ENCODE data around the gene P4HA1. TPM values are rescaled to one million over a fixed set of nuclear protein-coding genes. Genes with fewer than 3 reads are reported as not detected.
"Not testable (repeated sequence)": the region's sequence is repeated elsewhere in the genome, so short reads cannot be mapped to it uniquely, and the experiment has no call there.

The P4HA1 gene
- total RNA-seq, 3 donors from 2014 or later (not counting 1 experiment from before 2014, with no cell fraction given): 13.0 to 16.3 (median 13.9) TPM

DNA sequence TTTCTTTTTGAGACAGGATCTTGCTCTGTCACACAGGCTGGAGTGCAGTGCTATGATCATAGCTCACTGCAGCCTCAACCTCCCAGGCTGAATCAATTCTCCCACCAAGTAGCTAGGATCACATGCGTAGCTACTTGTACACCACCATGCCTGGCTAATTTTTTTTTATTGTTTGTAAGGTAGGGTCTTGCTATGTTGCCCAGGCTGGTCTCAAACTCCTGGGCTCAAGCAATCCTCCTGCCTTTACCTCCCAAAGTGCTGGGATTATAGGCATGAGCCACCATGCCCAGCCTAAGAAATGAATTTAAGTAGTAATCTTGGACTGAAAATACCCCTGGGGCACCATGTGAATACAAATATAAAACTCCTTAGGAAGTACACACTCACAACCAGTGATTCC, 19.4 kb upstream of the P4HA1 start:
- no peaks in the 10 kb centered on the region for H3K9me3 ChIP-seq (ENCODE audit: control insufficient read depth, insufficient read depth, low read length)
- no peaks in the 10 kb centered on the region for H3K36me3 Mint-ChIP-seq
- no CpG with 5 or more reads among the region's 1 CpG for WGBS (ENCODE audit: insufficient coverage)
- H3K4me3 Mint-ChIP-seq: no peak overlapping the region
- H3K27ac Mint-ChIP-seq: no peak overlapping the region
- H3K4me1 Mint-ChIP-seq: no peaks in the 10 kb centered on the region
- no peak overlapping the region for H3K27ac ChIP-seq (ENCODE audit: low read length)
- H3K9me3 Mint-ChIP-seq: no peaks in the 10 kb centered on the region
- H3K4me1 ChIP-seq (ENCODE audit: control insufficient read depth, insufficient read depth, low read length): peaks cover 1% of the 10 kb centered on the region
- ATAC-seq (no peak), DNase-seq (no peak)
- H3K4me3 ChIP-seq (ENCODE audit: low read length): no peak overlapping the region
- H3K27me3 ChIP-seq (ENCODE audit: control insufficient read depth, insufficient read depth, low read length): no peaks in the 10 kb centered on the region
- H3K36me3 ChIP-seq (ENCODE audit: control insufficient read depth, insufficient read depth, low read length): peaks cover 6% of the 10 kb centered on the region
- no peaks in the 10 kb centered on the region for H3K27me3 Mint-ChIP-seq (ENCODE audit: low read depth in 2 of 2)
- intact Hi-C loops (cut with micrococcal nuclease): no loop called here
- TF ChIP-seq, protein P1, sequence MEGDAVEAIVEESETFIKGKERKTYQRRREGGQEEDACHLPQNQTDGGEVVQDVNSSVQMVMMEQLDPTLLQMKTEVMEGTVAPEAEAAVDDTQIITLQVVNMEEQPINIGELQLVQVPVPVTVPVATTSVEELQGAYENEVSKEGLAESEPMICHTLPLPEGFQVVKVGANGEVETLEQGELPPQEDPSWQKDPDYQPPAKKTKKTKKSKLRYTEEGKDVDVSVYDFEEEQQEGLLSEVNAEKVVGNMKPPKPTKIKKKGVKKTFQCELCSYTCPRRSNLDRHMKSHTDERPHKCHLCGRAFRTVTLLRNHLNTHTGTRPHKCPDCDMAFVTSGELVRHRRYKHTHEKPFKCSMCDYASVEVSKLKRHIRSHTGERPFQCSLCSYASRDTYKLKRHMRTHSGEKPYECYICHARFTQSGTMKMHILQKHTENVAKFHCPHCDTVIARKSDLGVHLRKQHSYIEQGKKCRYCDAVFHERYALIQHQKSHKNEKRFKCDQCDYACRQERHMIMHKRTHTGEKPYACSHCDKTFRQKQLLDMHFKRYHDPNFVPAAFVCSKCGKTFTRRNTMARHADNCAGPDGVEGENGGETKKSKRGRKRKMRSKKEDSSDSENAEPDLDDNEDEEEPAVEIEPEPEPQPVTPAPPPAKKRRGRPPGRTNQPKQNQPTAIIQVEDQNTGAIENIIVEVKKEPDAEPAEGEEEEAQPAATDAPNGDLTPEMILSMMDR (IDR thresholded peaks at IDR 0.05): no peak

DNA sequence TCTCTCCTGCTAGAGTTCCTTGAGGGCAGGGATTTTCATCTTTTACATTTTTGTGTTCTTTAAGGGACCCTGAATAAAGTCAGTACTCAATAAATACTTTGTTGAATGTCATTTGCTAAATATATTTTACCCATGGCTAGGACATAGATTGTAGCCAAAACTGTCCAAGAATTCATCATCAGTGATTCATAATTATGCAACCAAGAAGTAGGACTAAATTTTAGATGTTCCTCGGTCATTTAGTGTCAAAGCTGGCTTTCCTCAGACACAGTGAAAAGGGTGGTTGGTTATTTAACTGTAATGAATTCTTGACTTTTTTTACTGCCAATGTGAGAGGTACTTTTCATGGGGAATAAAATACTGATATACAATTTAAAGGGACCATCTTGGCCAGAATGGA, 16.9 kb upstream of the P4HA1 start:
- H3K36me3 Mint-ChIP-seq: no peaks in the 10 kb centered on the region
- ATAC-seq (no peak), DNase-seq (no peak)
- no peak overlapping the region for H3K4me3 Mint-ChIP-seq
- H3K27me3 Mint-ChIP-seq (ENCODE audit: low read depth in 2 of 2): no peaks in the 10 kb centered on the region
- Histone ChIP-seq H3K4me1 (ENCODE audit: control insufficient read depth, insufficient read depth, low read length) (peaks cover 5% of the 10 kb centered on the region), H3K4me3 (ENCODE audit: low read length) (no peak overlapping the region), H3K36me3 (ENCODE audit: control insufficient read depth, insufficient read depth, low read length) (no peaks in the 10 kb centered on the region), H3K9me3 (ENCODE audit: control insufficient read depth, insufficient read depth, low read length) (no peaks in the 10 kb centered on the region), H3K27me3 (ENCODE audit: control insufficient read depth, insufficient read depth, low read length) (no peaks in the 10 kb centered on the region), H3K27ac (ENCODE audit: low read length) (no peak overlapping the region)
- no peaks in the 10 kb centered on the region for H3K9me3 Mint-ChIP-seq
- peaks cover 0 to 12% of the 10 kb centered on the region in 2 donors for H3K4me1 Mint-ChIP-seq
- intact Hi-C loops (cut with micrococcal nuclease): no loop called here
- no peak overlapping the region for H3K27ac Mint-ChIP-seq
- 89% methylated on average over 1 of the region's 1 CpG for WGBS (ENCODE audit: insufficient coverage)
- TF ChIP-seq, protein P1 (IDR thresholded peaks at IDR 0.05): no peak

DNA sequence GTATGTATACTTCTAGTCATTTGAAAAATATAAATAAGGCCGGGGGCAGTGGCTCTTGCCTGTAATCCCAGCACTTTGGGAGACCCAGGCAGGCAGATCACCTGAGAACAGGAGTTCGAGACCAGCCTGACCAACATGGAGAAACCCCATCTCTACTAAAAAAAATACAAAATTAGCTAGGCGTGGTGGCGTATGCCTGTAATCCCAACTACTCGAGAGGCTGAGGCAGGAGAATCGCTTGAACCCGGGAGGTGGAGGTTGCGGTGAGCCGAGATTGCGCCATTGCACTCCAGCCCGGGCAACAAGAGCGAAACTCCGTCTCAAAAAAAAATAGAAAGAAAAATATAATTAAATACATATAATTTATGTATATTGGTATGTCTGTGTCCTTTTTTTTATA, 15.4 kb upstream of the P4HA1 start:
- H3K36me3 ChIP-seq (ENCODE audit: control insufficient read depth, insufficient read depth, low read length); intact Hi-C loops (cut with micrococcal nuclease); H3K9me3 ChIP-seq (ENCODE audit: control insufficient read depth, insufficient read depth, low read length); H3K27me3 Mint-ChIP-seq (ENCODE audit: low read depth in 2 of 2); H3K9me3 Mint-ChIP-seq; H3K27ac Mint-ChIP-seq; H3K4me3 Mint-ChIP-seq; H3K27ac ChIP-seq (ENCODE audit: low read length); DNase-seq; H3K27me3 ChIP-seq (ENCODE audit: control insufficient read depth, insufficient read depth, low read length); H3K36me3 Mint-ChIP-seq; ATAC-seq; H3K4me3 ChIP-seq (ENCODE audit: low read length); H3K4me1 ChIP-seq (ENCODE audit: control insufficient read depth, insufficient read depth, low read length): not testable (repeated sequence)
- peaks cover 0 to 12% of the 10 kb centered on the region in 2 donors for H3K4me1 Mint-ChIP-seq
- 100% methylated on average over 4 of the region's 13 CpGs for WGBS (ENCODE audit: insufficient coverage)

DNA sequence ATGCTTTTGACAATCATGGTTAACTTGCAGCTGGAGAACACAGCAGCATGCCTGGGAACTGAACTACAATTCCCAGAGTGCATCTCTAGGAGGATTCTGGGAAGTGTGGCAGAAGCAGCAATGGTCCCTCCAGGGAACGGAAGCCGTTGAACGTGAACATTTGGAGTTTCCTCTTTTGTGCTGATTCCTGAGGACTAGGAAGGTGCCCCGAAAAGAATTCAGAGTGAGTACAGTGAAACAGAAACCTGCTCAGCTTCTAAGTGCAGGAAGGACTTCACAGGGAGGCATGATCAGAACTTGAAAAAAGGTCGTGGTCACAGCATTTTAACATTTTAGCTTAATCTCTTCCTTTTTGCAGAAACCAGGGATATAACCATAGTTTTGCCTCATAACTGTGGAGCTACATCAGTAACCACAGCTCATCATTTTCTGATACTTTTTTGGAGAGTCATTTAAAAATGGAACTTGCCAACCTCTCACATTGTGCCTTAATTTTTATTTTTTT, 13.7 kb upstream of the P4HA1 start, which contains the start of gene NUDT13:
NUDT13 (plus strand) TSS at position 111 of the 505 bp plus-strand sequence. CDS start 3,911 bp downstream, outside the sequence.
- peak within 1 kb of the TSS; percentile 93 for H3K4me3 Mint-ChIP-seq
- H3K36me3 Mint-ChIP-seq: no peaks in the 10 kb centered on the region
- peak within 1 kb of the TSS; percentile 80 to 86 for H3K27ac Mint-ChIP-seq
- no peaks in the 10 kb centered on the region for H3K9me3 Mint-ChIP-seq
- no peaks in the 10 kb centered on the region for H3K9me3 ChIP-seq (ENCODE audit: control insufficient read depth, insufficient read depth, low read length)
- intact Hi-C loops (cut with micrococcal nuclease): no loop called here
- H3K4me3 ChIP-seq (ENCODE audit: low read length): peak within 1 kb of the TSS; percentile 30
- H3K4me1 Mint-ChIP-seq: peaks cover 0 to 12% of the 10 kb centered on the region in 2 donors
- H3K27me3 ChIP-seq (ENCODE audit: control insufficient read depth, insufficient read depth, low read length): no peaks in the 10 kb centered on the region
- TF ChIP-seq, protein P1 (IDR thresholded peaks at IDR 0.05): no peak
- DNase-seq (peak in 1 of 2 donors; percentile 79), ATAC-seq (peak; percentile 60 to 88 (median 64))
- peak within 1 kb of the TSS; percentile 29 for H3K27ac ChIP-seq (ENCODE audit: low read length)
- 2% methylated on average over 5 of the region's 5 CpGs for WGBS (ENCODE audit: insufficient coverage)
- no peaks in the 10 kb centered on the region for H3K36me3 ChIP-seq (ENCODE audit: control insufficient read depth, insufficient read depth, low read length)
- H3K4me1 ChIP-seq (ENCODE audit: control insufficient read depth, insufficient read depth, low read length): peaks cover 5% of the 10 kb centered on the region
- no peaks in the 10 kb centered on the region for H3K27me3 Mint-ChIP-seq (ENCODE audit: low read depth in 2 of 2)

DNA sequence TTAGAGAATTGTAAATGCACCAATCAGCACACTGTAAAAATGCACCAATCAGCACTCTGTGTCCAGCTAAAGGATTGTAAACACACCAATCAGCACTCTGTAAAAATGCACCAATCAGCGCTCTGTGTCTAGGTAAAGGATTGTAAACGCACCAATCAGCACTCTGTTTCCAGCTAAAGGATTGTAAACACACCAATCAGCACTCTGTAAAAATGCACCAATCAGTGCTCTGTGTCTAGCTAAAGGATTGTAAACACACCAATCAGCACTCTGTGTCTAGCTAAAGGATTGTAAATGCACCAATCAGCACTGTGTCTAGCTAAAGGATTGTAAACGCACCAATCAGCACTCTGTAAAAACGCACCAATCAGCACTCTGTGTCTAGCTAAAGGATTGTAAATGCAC, 12.6 kb upstream of the P4HA1 start:
- H3K27ac Mint-ChIP-seq; H3K9me3 Mint-ChIP-seq; H3K27ac ChIP-seq (ENCODE audit: low read length); intact Hi-C loops (cut with micrococcal nuclease); H3K4me1 ChIP-seq (ENCODE audit: control insufficient read depth, insufficient read depth, low read length); H3K36me3 Mint-ChIP-seq; H3K27me3 Mint-ChIP-seq (ENCODE audit: low read depth in 2 of 2); H3K27me3 ChIP-seq (ENCODE audit: control insufficient read depth, insufficient read depth, low read length); H3K36me3 ChIP-seq (ENCODE audit: control insufficient read depth, insufficient read depth, low read length); ATAC-seq; H3K4me3 Mint-ChIP-seq; H3K9me3 ChIP-seq (ENCODE audit: control insufficient read depth, insufficient read depth, low read length); H3K4me3 ChIP-seq (ENCODE audit: low read length); DNase-seq: not testable (repeated sequence)
- 94% methylated on average over 4 of the region's 4 CpGs for WGBS (ENCODE audit: insufficient coverage)
- H3K4me1 Mint-ChIP-seq: peaks cover 0 to 12% of the 10 kb centered on the region in 2 donors
